CD4-positive, alpha-beta T cell treated with Interleukin-10 for 1 hour (primary cell): ENCODE measurements around the gene ISM2.

ENCODE experiments used
- DNase-seq: peaks from one replicate; pipeline ENCODE4 v3.0.0-alpha.2; 2020

ISM2 gene

GRCh38 chr14:77507762-77508161 lies 9.1 kb upstream of the ISM2 start:
- DNase-seq: no peak

- DNase-seq: no peak
Measured at GRCh38 chr14:77505031-77505430, 6.4 kb upstream of the ISM2 start.

DNA sequence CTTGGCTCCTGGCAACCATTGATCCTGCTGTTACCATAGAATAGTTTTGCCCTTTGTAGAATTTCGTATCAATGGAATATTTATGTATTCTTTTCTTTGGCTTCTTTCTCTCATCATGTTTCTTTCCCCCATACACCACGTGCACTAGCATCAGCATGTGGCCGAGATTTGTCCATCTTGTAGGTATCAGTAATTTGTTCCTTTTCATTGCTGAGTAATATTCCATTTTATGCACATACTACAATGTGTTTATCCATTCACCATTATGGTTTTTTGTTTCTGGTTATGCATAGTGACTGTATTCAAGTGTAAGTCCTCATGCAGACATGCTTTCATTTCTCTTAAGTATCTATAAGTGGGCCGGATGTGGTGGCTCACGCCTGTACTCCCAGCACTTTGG lies 4.5 kb upstream of the ISM2 start:
- no peak for DNase-seq

- no peak for DNase-seq
Measured at GRCh38 chr14:77502109-77502782, 3.6 kb upstream of the ISM2 start.

GRCh38 chr14:77498984-77499527 lies 440 bp upstream of the ISM2 start:
- no peak for DNase-seq

DNA sequence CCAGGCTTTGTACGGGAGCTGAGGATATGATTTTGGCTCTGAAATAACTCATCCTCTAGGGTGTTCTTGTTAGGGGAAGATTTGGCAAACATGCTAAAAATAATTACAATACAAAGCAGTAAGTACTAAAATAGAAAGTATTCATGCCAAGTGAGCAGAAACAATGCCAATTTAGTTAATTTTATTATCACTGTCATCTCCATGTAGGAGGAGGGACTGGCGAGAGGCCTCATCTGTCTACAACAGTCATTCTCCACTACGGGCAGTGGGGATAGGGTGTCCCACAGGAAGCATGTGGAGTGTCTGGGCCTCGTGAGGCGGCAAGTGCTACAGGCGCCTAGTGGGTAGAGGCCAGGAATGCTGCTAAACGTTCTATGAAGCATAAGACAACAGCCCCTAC lies 3.3 kb downstream of the ISM2 start:
- DNase-seq: no peak

GRCh38 chr14:77491056-77491455 lies 7.6 kb downstream of the ISM2 start:
- DNase-seq: no peak

DNA sequence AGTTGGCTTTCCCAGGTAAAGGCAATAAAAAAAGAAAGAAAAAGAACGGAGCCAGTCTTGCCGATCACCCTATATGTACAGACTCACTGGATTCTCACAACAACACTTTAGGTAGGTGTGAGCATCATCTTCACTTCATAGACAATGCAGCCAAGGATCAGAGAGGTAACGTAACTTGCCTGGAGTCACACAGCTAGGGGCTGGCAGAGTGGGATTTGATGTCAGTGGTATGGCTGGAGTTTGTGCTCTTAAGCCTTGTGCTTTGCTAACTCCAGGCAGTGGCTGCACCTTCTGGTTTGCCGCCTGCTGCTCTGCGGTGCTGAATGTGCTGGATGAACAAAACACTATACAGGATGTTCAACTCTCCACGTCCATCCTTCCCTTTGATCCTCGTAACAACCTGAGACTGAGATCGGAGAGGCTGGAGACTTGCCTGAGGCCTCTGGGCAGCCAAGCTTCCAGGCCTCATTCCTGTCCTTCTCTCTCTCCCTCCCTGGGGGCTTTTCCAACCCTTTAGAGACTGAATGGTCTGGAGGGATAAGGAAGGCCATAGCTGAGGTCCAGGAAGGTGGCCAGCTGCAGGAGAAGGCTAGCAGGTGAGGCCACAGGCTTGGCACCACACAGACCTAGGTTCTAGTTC lies 8.1 kb downstream of the ISM2 start:
- DNase-seq: no peak

DNA sequence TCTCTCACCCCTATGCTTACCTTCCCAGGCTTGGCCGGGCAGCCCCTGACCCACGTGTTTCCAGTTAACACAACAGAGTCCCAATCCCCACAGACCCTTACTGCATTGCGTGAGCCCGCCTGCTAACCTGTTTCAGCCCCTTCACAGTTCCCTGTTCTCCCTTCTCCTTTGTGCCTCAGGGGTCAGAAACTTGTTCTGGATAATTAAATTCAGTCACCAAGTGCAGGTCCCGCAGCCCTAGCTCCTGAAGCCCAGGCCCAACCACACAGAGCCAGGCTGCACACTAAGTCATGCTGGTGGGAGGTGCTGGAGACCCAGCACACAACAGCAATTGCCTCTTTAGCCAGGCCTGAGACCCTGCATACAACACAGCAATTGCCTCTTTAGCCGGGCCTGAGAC lies 9.6 kb downstream of the ISM2 start:
- DNase-seq: no peak

DNA sequence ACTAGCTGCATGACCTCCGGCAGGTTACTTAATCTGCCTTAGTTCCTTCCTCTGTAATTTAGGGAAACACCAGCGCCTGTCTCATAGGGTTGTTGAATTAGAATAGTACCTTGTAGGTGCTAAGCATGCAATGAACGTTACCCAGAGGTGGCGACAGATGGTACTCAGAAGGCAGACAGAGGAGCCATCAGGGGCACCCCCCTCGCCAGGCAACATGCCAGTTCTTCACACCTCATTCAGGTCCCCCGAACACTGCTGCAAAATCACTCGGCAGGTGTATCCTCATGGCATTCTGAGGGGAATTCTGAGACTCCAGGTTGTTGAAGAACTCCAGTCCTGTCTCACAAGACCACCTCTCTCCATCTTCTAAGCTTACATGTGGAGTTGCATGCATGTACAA lies 10.1 kb downstream of the ISM2 start:
- DNase-seq: no peak

DNA sequence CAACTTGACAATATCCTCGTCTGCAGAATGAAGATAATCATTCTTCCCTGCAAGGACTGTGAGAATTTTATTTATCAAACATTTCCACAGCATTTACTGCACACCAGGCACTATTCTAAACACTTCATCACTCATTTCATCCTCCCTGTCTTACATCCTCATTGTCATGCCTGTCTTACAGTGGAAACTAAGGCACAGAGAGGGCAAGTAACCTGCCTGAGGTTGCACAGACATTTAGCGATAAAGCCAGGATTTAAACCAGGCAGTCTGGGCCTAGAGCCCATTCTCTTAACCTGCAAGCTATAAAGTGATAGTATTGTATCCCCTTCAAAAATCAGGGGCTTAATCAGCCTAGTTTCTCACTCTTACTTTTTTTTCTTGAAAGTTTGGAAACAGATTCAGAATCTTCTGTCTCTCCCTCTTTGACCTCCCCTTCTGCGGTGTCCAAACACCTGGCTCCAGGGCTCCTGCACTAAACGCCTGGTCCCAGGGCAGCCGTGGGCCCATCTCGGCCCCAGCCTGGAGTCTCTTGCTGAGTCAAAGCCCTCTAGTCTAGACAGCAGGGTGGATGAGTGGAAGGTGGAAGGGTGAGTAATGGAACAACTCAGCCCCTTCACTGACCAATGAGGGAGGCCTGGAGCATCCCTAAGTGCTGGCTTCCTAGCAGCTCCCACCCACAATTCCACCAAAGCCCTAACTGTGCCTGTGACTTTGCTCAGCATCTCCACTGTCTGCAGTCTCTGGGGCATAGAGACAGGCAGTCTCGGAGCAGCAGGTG lies 12.5 kb downstream of the ISM2 start:
- DNase-seq: no peak

GRCh38 chr14:77485256-77485655 lies 13.4 kb downstream of the ISM2 start:
- no peak for DNase-seq

DNA sequence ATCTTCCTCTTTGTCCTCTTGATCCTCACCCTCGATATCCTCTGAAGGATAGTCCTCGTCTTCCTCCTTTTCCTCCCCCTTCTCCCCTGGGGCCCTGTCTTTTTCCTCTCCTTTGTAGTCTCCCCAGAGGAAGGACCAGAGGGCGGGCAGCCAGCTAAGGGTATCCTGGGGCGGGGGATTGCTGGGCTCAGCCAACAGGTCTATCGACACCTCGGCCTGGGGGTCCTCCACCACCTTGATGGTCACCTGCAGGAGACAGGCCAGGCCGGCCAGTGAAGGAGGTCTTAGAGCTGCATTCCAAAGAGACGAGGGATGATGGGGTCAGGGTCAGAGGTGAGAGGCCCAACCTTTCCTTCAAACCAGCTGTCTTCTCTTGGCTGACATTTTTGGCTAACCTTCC lies 16.2 kb downstream of the ISM2 start:
- no peak for DNase-seq

DNA sequence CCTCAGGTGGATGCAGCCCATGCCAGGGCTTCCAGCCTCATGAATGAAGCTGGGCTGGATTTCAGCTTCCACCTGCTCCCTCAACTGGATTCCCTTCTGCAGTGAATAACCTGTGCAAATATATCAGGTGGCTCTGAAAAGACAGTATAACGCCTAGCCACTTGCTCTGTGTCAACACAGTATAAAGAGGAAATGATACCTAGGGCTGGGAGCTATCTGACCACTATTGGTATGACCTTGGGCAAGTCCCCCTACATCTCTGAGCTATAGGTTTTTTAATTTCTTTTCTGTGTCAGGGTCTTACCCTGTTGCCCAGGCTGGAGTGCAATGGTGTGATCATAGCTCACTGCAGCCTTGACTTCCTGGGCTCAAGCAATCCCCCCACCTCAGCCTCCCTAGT lies 19.8 kb downstream of the ISM2 start:
- no peak for DNase-seq

GRCh38 chr14:77478029-77478428 lies 20.6 kb downstream of the ISM2 start:
- DNase-seq: no peak

GRCh38 chr14:77475432-77476115 lies 23.0 kb downstream of the ISM2 start:
- no peak for DNase-seq

GRCh38 chr14:77474479-77475177 lies 24.0 kb downstream of the ISM2 start:
- DNase-seq: no peak

DNA sequence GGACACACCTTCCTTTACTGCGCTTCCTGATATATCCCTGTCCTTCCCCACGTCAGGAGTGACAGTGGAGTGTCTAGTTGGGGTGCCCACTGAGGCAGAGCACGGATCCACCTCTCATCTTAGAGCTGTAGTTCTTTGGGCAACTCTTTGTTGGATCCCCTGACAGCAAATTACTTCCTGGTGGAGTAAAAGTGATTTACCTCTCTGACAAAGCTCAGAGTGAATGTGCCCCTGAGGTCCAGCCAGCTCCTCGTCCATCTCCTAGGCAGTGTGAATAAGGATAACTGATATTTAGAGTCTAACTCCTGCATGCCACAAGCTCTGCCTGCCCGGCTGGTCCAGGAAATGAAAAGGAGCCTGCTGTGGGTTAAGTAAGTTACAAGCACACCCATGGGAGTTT lies 24.7 kb downstream of the ISM2 start:
- DNase-seq: no peak

GRCh38 chr14:77470224-77470870 lies 28.3 kb downstream of the ISM2 start:
- no peak for DNase-seq

GRCh38 chr14:77469539-77469938 lies 29.1 kb downstream of the ISM2 start:
- DNase-seq: no peak

- no peak for DNase-seq
Measured at GRCh38 chr14:77469067-77469505, 29.5 kb downstream of the ISM2 start.

DNA sequence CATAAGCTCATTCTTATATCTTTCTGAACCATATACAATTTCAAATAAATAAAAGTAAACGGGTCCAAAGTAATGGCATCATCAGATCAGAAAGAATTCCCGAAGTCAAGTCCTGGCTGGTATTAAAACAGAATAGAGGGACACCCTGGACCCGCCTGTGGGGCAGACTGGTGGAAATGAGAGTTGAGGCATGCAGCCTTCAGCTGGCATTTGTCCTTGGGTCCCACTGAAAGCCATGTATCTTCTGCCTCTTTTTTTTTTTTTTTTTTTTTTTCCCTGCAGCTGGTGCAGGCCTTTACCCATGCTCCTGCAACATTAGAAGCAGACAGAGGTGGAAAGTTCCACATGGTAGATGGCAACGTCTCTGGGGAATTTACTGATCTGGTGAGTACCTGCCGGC lies 30.8 kb downstream of the ISM2 start:
- no peak for DNase-seq
